ENCODE measurements around the gene SH2B3.
"Not testable (repeated sequence)": the region's sequence is repeated elsewhere in the genome, so short reads cannot be mapped to it uniquely, and the experiment has no call there.

DNA sequence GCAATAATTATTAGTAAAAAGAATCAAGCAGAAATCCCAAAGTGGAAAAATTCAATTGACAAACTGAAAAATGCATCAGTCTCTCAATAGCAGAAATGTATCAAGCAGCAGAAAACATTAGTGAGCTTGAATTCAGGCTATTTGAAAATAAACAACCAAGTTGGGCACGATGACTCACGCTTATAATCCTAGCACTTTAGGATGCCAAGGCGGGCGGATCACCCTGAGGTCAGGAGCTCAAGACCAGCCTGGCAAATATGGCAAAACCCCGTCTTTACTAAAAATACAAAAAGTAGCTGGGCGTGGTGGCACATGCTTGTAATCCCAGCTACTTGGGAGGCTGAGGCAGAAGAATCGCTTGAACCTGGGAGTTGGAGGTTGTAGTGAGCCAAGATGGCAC, 87.3 kb downstream of the SH2B3 start:
- TF ChIP-seq EZH2 (IDR thresholded peaks at IDR 0.05); POLR2AphosphoS5 (IDR thresholded peaks at IDR 0.05; ENCODE audit: borderline replicate concordance, low read depth, low read length): not testable (repeated sequence)
